Measurements from ENCODE around the gene SYNE1. TPM values are rescaled to one million over a fixed set of nuclear protein-coding genes. Genes with fewer than 3 reads are reported as not detected.

The SYNE1 gene
- total RNA-seq, 1 experiment from 2014 or later = 3.0 TPM

GRCh38 chr6:152330961-152331360 lies 306.2 kb downstream of the SYNE1 start:
- Histone ChIP-seq H2BK120ac (ENCODE audit: low read depth, low read length, poor library complexity, severe bottlenecking) (no peak overlapping the region), H3K27ac (ENCODE audit: insufficient read length, low read depth, low read length) (no peak overlapping the region), H3K18ac (ENCODE audit: insufficient read length, low read depth, low read length) (no peak overlapping the region), H3K4ac (ENCODE audit: low read depth, low read length) (no peak overlapping the region), H4K91ac (ENCODE audit: insufficient read length, low read depth, low read length) (no peak overlapping the region), H3K14ac (ENCODE audit: insufficient read depth, low read length) (no peak overlapping the region), H2BK20ac (ENCODE audit: low read depth, low read length, poor library complexity, severe bottlenecking) (no peak overlapping the region), H4K20me1 (ENCODE audit: control insufficient read depth, insufficient read depth, insufficient read length) (no peaks in the 10 kb centered on the region), H2AFZ (ENCODE audit: low read length) (no peak overlapping the region), H3K4me1 (ENCODE audit: insufficient read depth, low read length) (no peaks in the 10 kb centered on the region), H3K23ac (ENCODE audit: insufficient read length, low read depth, low read length) (no peak overlapping the region), H3K23me2 (ENCODE audit: insufficient read length, low read depth, low read length, poor library complexity, severe bottlenecking) (no peaks in the 10 kb centered on the region), H3K9ac (ENCODE audit: extremely low read depth, insufficient read length, low read length) (no peak overlapping the region), H3K79me2 (ENCODE audit: insufficient read depth, low read length) (no peaks in the 10 kb centered on the region), H2BK5ac (ENCODE audit: insufficient read length, low read length) (no peak overlapping the region), H3K4me2 (ENCODE audit: insufficient read depth, insufficient read length, low read length) (no peak overlapping the region), H3K27me3 (ENCODE audit: insufficient read depth, low read length) (no peaks in the 10 kb centered on the region), H2AK5ac (ENCODE audit: insufficient read length, low read length) (no peak overlapping the region), H3K56ac (ENCODE audit: insufficient read length, low read depth, low read length) (no peak overlapping the region), H3K9me3 (ENCODE audit: control insufficient read depth, low read depth, low read length) (no peaks in the 10 kb centered on the region), H4K5ac (ENCODE audit: insufficient read length, low read depth, low read length) (no peak overlapping the region), H4K8ac (replicated peaks; ENCODE audit: insufficient read length, low read depth, low read length) (no peak overlapping the region), H2BK12ac (ENCODE audit: insufficient read length, low read depth, low read length) (no peak overlapping the region), H3T11ph (ENCODE audit: low read length) (no peak overlapping the region), H2BK15ac (ENCODE audit: low read depth, low read length) (no peak overlapping the region), H3K79me1 (ENCODE audit: insufficient read depth, low read depth, low read length, poor library complexity, severe bottlenecking) (no peaks in the 10 kb centered on the region)
- WGBS (ENCODE audit: extremely low coverage, insufficient read length, low lambda C conversion rate) = no CpG with 5 or more reads among the region's 7 CpGs
- Mint-ChIP-seq H3K36me3 (ENCODE audit: insufficient read depth in 1 of 3, low read depth in 3 of 3) (no peaks in the 10 kb centered on the region), H3K9me3 (no peaks in the 10 kb centered on the region), H3K27ac (no peak overlapping the region), H3K27me3 (ENCODE audit: low read depth) (no peaks in the 10 kb centered on the region; the same call in 1 of the 2 replicates), H3K4me3 (no peak overlapping the region), H3K4me1 (no peaks in the 10 kb centered on the region)
- TF ChIP-seq CTCF (conservative IDR thresholded peaks at IDR 0.05) = no peak
- DNase-seq = no peak
